ENCODE measurements around the gene SENP1.
"Not testable (repeated sequence)": the region's sequence is repeated elsewhere in the genome, so short reads cannot be mapped to it uniquely, and the experiment has no call there.

The SENP1 gene

GRCh38 chr12:48111312-48111693, 5.4 kb upstream of the SENP1 start:
- not testable (repeated sequence) for DNase-seq (ENCODE audit: low read depth, low spot score)

GRCh38 chr12:48110691-48111311, 4.9 kb upstream of the SENP1 start:
- no peak for DNase-seq (ENCODE audit: low read depth, low spot score)

- DNase-seq (ENCODE audit: low read depth, low spot score) = no peak
Measured at GRCh38 chr12:48109424-48109823, 3.5 kb upstream of the SENP1 start.

- DNase-seq (ENCODE audit: low read depth, low spot score) = no peak
Measured at GRCh38 chr12:48106681-48107613, 1.1 kb upstream of the SENP1 start.

- DNase-seq (ENCODE audit: low read depth, low spot score) = no peak
Measured at GRCh38 chr12:48105321-48105866, 485 bp downstream of the SENP1 start.

- DNase-seq (ENCODE audit: low read depth, low spot score) = no peak
Measured at GRCh38 chr12:48104531-48104930, 1.3 kb downstream of the SENP1 start.

- DNase-seq (ENCODE audit: low read depth, low spot score) = no peak
Measured at GRCh38 chr12:48092611-48093010, 13.3 kb downstream of the SENP1 start.

GRCh38 chr12:48086327-48086726, 19.6 kb downstream of the SENP1 start:
- DNase-seq (ENCODE audit: low read depth, low spot score) = no peak

- no peak for DNase-seq (ENCODE audit: low read depth, low spot score)
Measured at GRCh38 chr12:48084841-48085460, 20.9 kb downstream of the SENP1 start.

- peak; percentile 4 for DNase-seq (ENCODE audit: low read depth, low spot score)
Measured at GRCh38 chr12:48084066-48084465, 21.8 kb downstream of the SENP1 start.

GRCh38 chr12:48080821-48081220, 25.1 kb downstream of the SENP1 start:
- no peak for DNase-seq (ENCODE audit: low read depth, low spot score)

- no peak for DNase-seq (ENCODE audit: low read depth, low spot score)
Measured at GRCh38 chr12:48080285-48080684, 25.6 kb downstream of the SENP1 start.

GRCh38 chr12:48078901-48079300, 27.0 kb downstream of the SENP1 start:
- DNase-seq (ENCODE audit: low read depth, low spot score) = peak; percentile 12

- DNase-seq (ENCODE audit: low read depth, low spot score) = no peak
Measured at GRCh38 chr12:48077111-48077510, 28.8 kb downstream of the SENP1 start.

GRCh38 chr12:48075832-48076231, 30.0 kb downstream of the SENP1 start:
- DNase-seq (ENCODE audit: low read depth, low spot score) = no peak

GRCh38 chr12:48074266-48074665, 31.6 kb downstream of the SENP1 start:
- DNase-seq (ENCODE audit: low read depth, low spot score) = no peak

GRCh38 chr12:48072266-48072665, 33.6 kb downstream of the SENP1 start:
- no peak for DNase-seq (ENCODE audit: low read depth, low spot score)

- no peak for DNase-seq (ENCODE audit: low read depth, low spot score)
Measured at GRCh38 chr12:48071808-48072207, 34.1 kb downstream of the SENP1 start.

- no peak for DNase-seq (ENCODE audit: low read depth, low spot score)
Measured at GRCh38 chr12:48070731-48071130, 35.1 kb downstream of the SENP1 start.

- DNase-seq (ENCODE audit: low read depth, low spot score) = no peak
Measured at GRCh38 chr12:48070033-48070432, 35.8 kb downstream of the SENP1 start.

- DNase-seq (ENCODE audit: low read depth, low spot score) = no peak
Measured at GRCh38 chr12:48069241-48069640, 36.6 kb downstream of the SENP1 start.

GRCh38 chr12:48068457-48068856, 37.4 kb downstream of the SENP1 start:
- DNase-seq (ENCODE audit: low read depth, low spot score) = no peak

Data from astrocyte of the hippocampus (primary cell).